NCI-H2171 (cell line): ENCODE measurements around the gene MGME1.

Source experiments
- DNase-seq: peaks from one replicate; lab custom pipeline; 2025; lab: John Stamatoyannopoulos, UW

Gene MGME1

GRCh38 chr20:17940224-17940971, 28.4 kb upstream of the MGME1 start:
- DNase-seq, result no peak

GRCh38 chr20:17941087-17941825, 27.6 kb upstream of the MGME1 start:
- no peak for DNase-seq

- no peak for DNase-seq
Observed at GRCh38 chr20:17941826-17942196, 27.0 kb upstream of the MGME1 start.

- DNase-seq, result no peak
Observed at GRCh38 chr20:17943343-17943742, 25.5 kb upstream of the MGME1 start.

GRCh38 chr20:17944854-17945474, 23.9 kb upstream of the MGME1 start:
- DNase-seq, result no peak

- DNase-seq, result no peak
Observed at GRCh38 chr20:17946040-17946439, 22.8 kb upstream of the MGME1 start.

GRCh38 chr20:17946572-17947473, 22.0 kb upstream of the MGME1 start:
- no peak for DNase-seq

GRCh38 chr20:17947474-17947815, 21.4 kb upstream of the MGME1 start:
- no peak for DNase-seq

- DNase-seq, result no peak
Observed at GRCh38 chr20:17948442-17948841, 20.4 kb upstream of the MGME1 start.

GRCh38 chr20:17949899-17950298, 18.9 kb upstream of the MGME1 start:
- DNase-seq, result no peak

- DNase-seq, result no peak
Observed at GRCh38 chr20:17950670-17951069, 18.1 kb upstream of the MGME1 start.

GRCh38 chr20:17951323-17951722, 17.5 kb upstream of the MGME1 start:
- no peak for DNase-seq

GRCh38 chr20:17952692-17953684, 15.8 kb upstream of the MGME1 start:
- DNase-seq, result no peak

- no peak for DNase-seq
Observed at GRCh38 chr20:17953935-17954334, 14.9 kb upstream of the MGME1 start.

GRCh38 chr20:17955302-17955701, 13.5 kb upstream of the MGME1 start:
- DNase-seq, result no peak

GRCh38 chr20:17956099-17956685, 12.6 kb upstream of the MGME1 start:
- DNase-seq, result no peak

GRCh38 chr20:17957505-17958363, 11.1 kb upstream of the MGME1 start:
- DNase-seq, result no peak

- no peak for DNase-seq
Observed at GRCh38 chr20:17958373-17959256, 10.2 kb upstream of the MGME1 start.

- DNase-seq, result no peak
Observed at GRCh38 chr20:17959257-17959627, 9.6 kb upstream of the MGME1 start.
